ENCODE measurements around the gene ALK. TPM values are rescaled to one million over a fixed set of nuclear protein-coding genes. Genes with fewer than 3 reads are reported as not detected.

ALK gene
- total RNA-seq, 6 donors from 2014 or later = 0.17 to 2.1 (median 0.35) TPM

GRCh38 chr2:29186817-29187216 lies 734.6 kb downstream of the ALK start:
- Histone ChIP-seq H3K4me3 (no peak overlapping the region), H3K36me3 (peaks cover 0 to 5% (median 5%) of the 10 kb centered on the region in 4 donors), H3K27me3 (no peaks in the 10 kb centered on the region), H3K27ac (no peak overlapping the region), H3K9me3 (no peaks in the 10 kb centered on the region), H3K4me1 (no peaks in the 10 kb centered on the region)
- TF ChIP-seq POLR2A (IDR thresholded peaks at IDR 0.05) (no peak), EP300 (IDR thresholded peaks at IDR 0.05) (no peak), POLR2AphosphoS5 (IDR thresholded peaks at IDR 0.05) (no peak), CTCF (IDR thresholded peaks at IDR 0.05) (no peak)
- DNase-seq = no peak
- no peak for ATAC-seq (ENCODE audit: low FRiP score in 2 of 2)
- 81 to 92% methylated on average over 1 of the region's 1 CpG for WGBS, 2 donors

GRCh38 chr2:29184531-29184930 lies 736.9 kb downstream of the ALK start:
- no peaks in the 10 kb centered on the region for H3K27me3 ChIP-seq
- ATAC-seq (ENCODE audit: low FRiP score in 2 of 2) (no peak), DNase-seq (no peak)
- peaks cover 0 to 11% (median 9%) of the 10 kb centered on the region in 4 donors for H3K36me3 ChIP-seq
- TF ChIP-seq EP300 (IDR thresholded peaks at IDR 0.05) (no peak), POLR2AphosphoS5 (IDR thresholded peaks at IDR 0.05) (no peak), POLR2A (IDR thresholded peaks at IDR 0.05) (no peak), CTCF (IDR thresholded peaks at IDR 0.05) (no peak)
- H3K4me3 ChIP-seq = no peak overlapping the region
- no peaks in the 10 kb centered on the region for H3K9me3 ChIP-seq
- no peak overlapping the region for H3K27ac ChIP-seq
- H3K4me1 ChIP-seq = no peaks in the 10 kb centered on the region
- 90 to 94% methylated on average over 6 of the region's 6 CpGs for WGBS, 2 donors

- ATAC-seq (ENCODE audit: low FRiP score in 2 of 2) (no peak), DNase-seq (no peak)
- Histone ChIP-seq H3K4me1 (no peaks in the 10 kb centered on the region), H3K36me3 (peaks cover 0 to 11% (median 9%) of the 10 kb centered on the region in 4 donors), H3K27me3 (no peaks in the 10 kb centered on the region), H3K9me3 (no peaks in the 10 kb centered on the region), H3K27ac (no peak overlapping the region), H3K4me3 (no peak overlapping the region)
- TF ChIP-seq EP300 (IDR thresholded peaks at IDR 0.05) = no peak
- no peak for TF ChIP-seq POLR2AphosphoS5 (IDR thresholded peaks at IDR 0.05)
- TF ChIP-seq POLR2A (IDR thresholded peaks at IDR 0.05) = no peak
Observed at GRCh38 chr2:29182920-29183319, 738.5 kb downstream of the ALK start.

GRCh38 chr2:29182334-29182733 lies 739.1 kb downstream of the ALK start:
- peaks cover 0 to 11% (median 9%) of the 10 kb centered on the region in 4 donors for H3K36me3 ChIP-seq
- WGBS, 2 donors = 71 to 92% methylated on average over 1 of the region's 1 CpG
- ATAC-seq (ENCODE audit: low FRiP score in 2 of 2) (no peak), DNase-seq (no peak)
- TF ChIP-seq POLR2AphosphoS5 (IDR thresholded peaks at IDR 0.05) (no peak), POLR2A (IDR thresholded peaks at IDR 0.05) (no peak), EP300 (IDR thresholded peaks at IDR 0.05) (no peak), CTCF (IDR thresholded peaks at IDR 0.05) (no peak)
- H3K4me3 ChIP-seq = no peak overlapping the region
- H3K27me3 ChIP-seq = no peaks in the 10 kb centered on the region
- H3K9me3 ChIP-seq = no peaks in the 10 kb centered on the region
- H3K27ac ChIP-seq = no peak overlapping the region
- H3K4me1 ChIP-seq = no peaks in the 10 kb centered on the region

- TF ChIP-seq CTCF (IDR thresholded peaks at IDR 0.05) (no peak), EP300 (IDR thresholded peaks at IDR 0.05) (no peak), POLR2A (IDR thresholded peaks at IDR 0.05) (no peak), POLR2AphosphoS5 (IDR thresholded peaks at IDR 0.05) (no peak)
- no peaks in the 10 kb centered on the region for H3K4me1 ChIP-seq
- H3K27ac ChIP-seq = no peak overlapping the region
- no peaks in the 10 kb centered on the region for H3K9me3 ChIP-seq
- no peak for ATAC-seq (ENCODE audit: low FRiP score in 2 of 2)
- no peak for DNase-seq
- peaks cover 0 to 20% (median 10%) of the 10 kb centered on the region in 4 donors for H3K36me3 ChIP-seq
- 93% methylated on average over 3 of the region's 3 CpGs for WGBS, 2 donors
- H3K27me3 ChIP-seq = no peaks in the 10 kb centered on the region
- no peak overlapping the region for H3K4me3 ChIP-seq
Observed at GRCh38 chr2:29175338-29175737, 746.0 kb downstream of the ALK start.
